ENCODE results near the gene SLC22A15. TPM values are rescaled to one million over a fixed set of nuclear protein-coding genes. Genes with fewer than 3 reads are reported as not detected.
A peak's percentile ranks its signal among the peaks of the same experiment; 100 is the strongest.

The SLC22A15 gene
- total and polyA plus RNA-seq, 10 of the 15 experiments (the other 5 are each of a cell fraction or from before 2014, with no cell fraction given) = 0.05 to 2.8 (median 0.13) TPM; not detected in 1

DNA sequence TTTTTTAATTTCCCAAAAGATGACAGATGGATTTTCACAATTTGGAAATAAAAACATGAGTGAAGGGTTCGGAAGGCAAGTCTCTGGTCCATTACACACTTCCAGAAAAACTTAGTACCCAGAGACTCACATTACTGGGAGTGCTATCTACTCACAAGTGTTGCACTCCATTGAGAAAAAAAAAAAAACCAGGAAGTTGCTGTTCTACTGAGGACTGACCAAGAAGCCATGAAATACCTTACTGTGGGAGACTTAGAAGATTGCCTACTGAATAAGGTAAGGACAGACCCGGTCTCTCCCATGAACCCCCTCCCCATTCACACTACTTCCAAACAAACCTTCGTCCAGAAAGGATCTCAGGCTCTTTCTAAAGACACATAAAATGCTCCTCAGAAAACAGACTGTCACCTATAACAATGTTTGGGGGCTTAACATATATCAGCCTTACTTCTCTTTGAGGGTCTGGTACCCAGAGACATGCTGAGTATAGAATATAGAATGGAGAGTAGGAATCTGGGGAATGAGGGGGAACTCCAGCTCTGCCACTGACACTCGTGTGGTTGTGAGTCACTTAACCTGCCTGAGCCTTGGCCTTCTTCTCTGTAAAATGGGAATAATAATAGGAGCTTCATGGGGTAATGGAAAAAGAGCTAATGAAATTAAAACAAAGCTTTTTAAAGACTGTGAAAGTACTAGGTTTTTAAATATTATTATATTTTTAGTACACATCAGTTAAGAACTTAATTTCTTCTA is 136.3 kb downstream of the SLC22A15 start:
- no peak overlapping the region for H2AFZ ChIP-seq (ENCODE audit: control insufficient read depth, low read depth, low read length)
- ChIA-PET POLR2A (interaction anchor here (0.7 to 1.5 kb wide), 7 partner anchors 8 to 457 kb away, joined by 3 to 5 read pairs (median 3); no protein-coding TSS in a partner anchor), CTCF (interaction anchor here (1.0 to 2.5 kb wide), 5 partner anchors 10 to 387 kb away, joined by 3 to 9 read pairs (median 5); no protein-coding TSS in a partner anchor)
- no peak for TF ChIP-seq GABPA (IDR thresholded peaks at IDR 0.05; ENCODE audit: low read depth)
- TF ChIP-seq, protein P1, sequence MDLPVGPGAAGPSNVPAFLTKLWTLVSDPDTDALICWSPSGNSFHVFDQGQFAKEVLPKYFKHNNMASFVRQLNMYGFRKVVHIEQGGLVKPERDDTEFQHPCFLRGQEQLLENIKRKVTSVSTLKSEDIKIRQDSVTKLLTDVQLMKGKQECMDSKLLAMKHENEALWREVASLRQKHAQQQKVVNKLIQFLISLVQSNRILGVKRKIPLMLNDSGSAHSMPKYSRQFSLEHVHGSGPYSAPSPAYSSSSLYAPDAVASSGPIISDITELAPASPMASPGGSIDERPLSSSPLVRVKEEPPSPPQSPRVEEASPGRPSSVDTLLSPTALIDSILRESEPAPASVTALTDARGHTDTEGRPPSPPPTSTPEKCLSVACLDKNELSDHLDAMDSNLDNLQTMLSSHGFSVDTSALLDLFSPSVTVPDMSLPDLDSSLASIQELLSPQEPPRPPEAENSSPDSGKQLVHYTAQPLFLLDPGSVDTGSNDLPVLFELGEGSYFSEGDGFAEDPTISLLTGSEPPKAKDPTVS (IDR thresholded peaks at IDR 0.05; ENCODE audit: low read depth, low read length) = no peak
- no peak for TF ChIP-seq CBX5 (IDR thresholded peaks at IDR 0.05; ENCODE audit: low read depth)
- TF ChIP-seq DPF2 (IDR thresholded peaks at IDR 0.05) = no peak
- TF ChIP-seq NBN (IDR thresholded peaks at IDR 0.05) = no peak
- no peak for TF ChIP-seq MTA2 (IDR thresholded peaks at IDR 0.05; ENCODE audit: low read depth)
- no peak for TF ChIP-seq BACH1 (IDR thresholded peaks at IDR 0.05; ENCODE audit: borderline replicate concordance)
- TF ChIP-seq, protein P2, sequence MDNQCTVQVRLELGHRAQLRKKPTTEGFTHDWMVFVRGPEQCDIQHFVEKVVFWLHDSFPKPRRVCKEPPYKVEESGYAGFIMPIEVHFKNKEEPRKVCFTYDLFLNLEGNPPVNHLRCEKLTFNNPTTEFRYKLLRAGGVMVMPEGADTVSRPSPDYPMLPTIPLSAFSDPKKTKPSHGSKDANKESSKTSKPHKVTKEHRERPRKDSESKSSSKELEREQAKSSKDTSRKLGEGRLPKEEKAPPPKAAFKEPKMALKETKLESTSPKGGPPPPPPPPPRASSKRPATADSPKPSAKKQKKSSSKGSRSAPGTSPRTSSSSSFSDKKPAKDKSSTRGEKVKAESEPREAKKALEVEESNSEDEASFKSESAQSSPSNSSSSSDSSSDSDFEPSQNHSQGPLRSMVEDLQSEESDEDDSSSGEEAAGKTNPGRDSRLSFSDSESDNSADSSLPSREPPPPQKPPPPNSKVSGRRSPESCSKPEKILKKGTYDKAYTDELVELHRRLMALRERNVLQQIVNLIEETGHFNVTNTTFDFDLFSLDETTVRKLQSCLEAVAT (IDR thresholded peaks at IDR 0.05) = no peak
- no peak for TF ChIP-seq NR2F1 (conservative IDR thresholded peaks at IDR 0.05)
- no peak for TF ChIP-seq TCF12 (IDR thresholded peaks at IDR 0.05; ENCODE audit: low read depth, low read length)
- TF ChIP-seq TARDBP (IDR thresholded peaks at IDR 0.05; ENCODE audit: borderline replicate concordance) = no peak
- TF ChIP-seq, protein P3, sequence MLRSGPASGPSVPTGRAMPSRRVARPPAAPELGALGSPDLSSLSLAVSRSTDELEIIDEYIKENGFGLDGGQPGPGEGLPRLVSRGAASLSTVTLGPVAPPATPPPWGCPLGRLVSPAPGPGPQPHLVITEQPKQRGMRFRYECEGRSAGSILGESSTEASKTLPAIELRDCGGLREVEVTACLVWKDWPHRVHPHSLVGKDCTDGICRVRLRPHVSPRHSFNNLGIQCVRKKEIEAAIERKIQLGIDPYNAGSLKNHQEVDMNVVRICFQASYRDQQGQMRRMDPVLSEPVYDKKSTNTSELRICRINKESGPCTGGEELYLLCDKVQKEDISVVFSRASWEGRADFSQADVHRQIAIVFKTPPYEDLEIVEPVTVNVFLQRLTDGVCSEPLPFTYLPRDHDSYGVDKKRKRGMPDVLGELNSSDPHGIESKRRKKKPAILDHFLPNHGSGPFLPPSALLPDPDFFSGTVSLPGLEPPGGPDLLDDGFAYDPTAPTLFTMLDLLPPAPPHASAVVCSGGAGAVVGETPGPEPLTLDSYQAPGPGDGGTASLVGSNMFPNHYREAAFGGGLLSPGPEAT (IDR thresholded peaks at IDR 0.05; ENCODE audit: low read depth) = peak; percentile 55; the same call in 1 of the 2 replicates
- TF ChIP-seq TCF7 (IDR thresholded peaks at IDR 0.05; ENCODE audit: borderline replicate concordance) = no peak
- TF ChIP-seq, protein P4, sequence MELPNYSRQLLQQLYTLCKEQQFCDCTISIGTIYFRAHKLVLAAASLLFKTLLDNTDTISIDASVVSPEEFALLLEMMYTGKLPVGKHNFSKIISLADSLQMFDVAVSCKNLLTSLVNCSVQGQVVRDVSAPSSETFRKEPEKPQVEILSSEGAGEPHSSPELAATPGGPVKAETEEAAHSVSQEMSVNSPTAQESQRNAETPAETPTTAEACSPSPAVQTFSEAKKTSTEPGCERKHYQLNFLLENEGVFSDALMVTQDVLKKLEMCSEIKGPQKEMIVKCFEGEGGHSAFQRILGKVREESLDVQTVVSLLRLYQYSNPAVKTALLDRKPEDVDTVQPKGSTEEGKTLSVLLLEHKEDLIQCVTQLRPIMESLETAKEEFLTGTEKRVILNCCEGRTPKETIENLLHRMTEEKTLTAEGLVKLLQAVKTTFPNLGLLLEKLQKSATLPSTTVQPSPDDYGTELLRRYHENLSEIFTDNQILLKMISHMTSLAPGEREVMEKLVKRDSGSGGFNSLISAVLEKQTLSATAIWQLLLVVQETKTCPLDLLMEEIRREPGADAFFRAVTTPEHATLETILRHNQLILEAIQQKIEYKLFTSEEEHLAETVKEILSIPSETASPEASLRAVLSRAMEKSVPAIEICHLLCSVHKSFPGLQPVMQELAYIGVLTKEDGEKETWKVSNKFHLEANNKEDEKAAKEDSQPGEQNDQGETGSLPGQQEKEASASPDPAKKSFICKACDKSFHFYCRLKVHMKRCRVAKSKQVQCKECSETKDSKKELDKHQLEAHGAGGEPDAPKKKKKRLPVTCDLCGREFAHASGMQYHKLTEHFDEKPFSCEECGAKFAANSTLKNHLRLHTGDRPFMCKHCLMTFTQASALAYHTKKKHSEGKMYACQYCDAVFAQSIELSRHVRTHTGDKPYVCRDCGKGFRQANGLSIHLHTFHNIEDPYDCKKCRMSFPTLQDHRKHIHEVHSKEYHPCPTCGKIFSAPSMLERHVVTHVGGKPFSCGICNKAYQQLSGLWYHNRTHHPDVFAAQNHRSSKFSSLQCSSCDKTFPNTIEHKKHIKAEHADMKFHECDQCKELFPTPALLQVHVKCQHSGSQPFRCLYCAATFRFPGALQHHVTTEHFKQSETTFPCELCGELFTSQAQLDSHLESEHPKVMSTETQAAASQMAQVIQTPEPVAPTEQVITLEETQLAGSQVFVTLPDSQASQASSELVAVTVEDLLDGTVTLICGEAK (IDR thresholded peaks at IDR 0.05; ENCODE audit: borderline replicate concordance) = no peak
- TF ChIP-seq IKZF1 (conservative IDR thresholded peaks at IDR 0.05) = 0 out of 2 replicates have a peak, but pooled peaks have one; percentile 14

More for the DNA sequence above, 136.3 kb downstream of the SLC22A15 start:
- Histone ChIP-seq H3K4me3 (no peak overlapping the region), H3K4me2 (ENCODE audit: control insufficient read depth, insufficient read depth) (no peak overlapping the region), H3K9me3 (replicated peaks; ENCODE audit: control insufficient read depth, insufficient read depth, low read length) (no peaks in the 10 kb centered on the region), H3K79me2 (ENCODE audit: control insufficient read depth, insufficient read depth, low read length) (no peaks in the 10 kb centered on the region), H4K20me1 (ENCODE audit: control insufficient read depth, insufficient read depth) (no peaks in the 10 kb centered on the region), H3K27me3 (replicated peaks in 1 of 2; ENCODE audit: control insufficient read depth in 2 of 2, insufficient read depth in 2 of 2, low read length in 1 of 2) (no peaks in the 10 kb centered on the region), H3K36me3 (ENCODE audit: control insufficient read depth in 2 of 2, insufficient read depth in 2 of 2, low read length in 1 of 2) (no peaks in the 10 kb centered on the region), H3K9ac (ENCODE audit: control insufficient read depth, insufficient read depth, low read length) (peak overlapping the region; percentile 16), H3K4me1 (ENCODE audit: control insufficient read depth, insufficient read depth, low read length) (peaks cover 11% of the 10 kb centered on the region), H3K27ac (ENCODE audit: control insufficient read depth, insufficient read depth) (no peak overlapping the region)
- SMC1A ChIA-PET (ENCODE audit: uncharacterized antibody, unreplicated experiment) = interaction anchor here (0.6 to 2.7 kb wide), 7 partner anchors 9 to 373 kb away, joined by 3 to 9 read pairs (median 6); no protein-coding TSS in a partner anchor
- in situ Hi-C loops (cut with MboI) (no loop called here), intact Hi-C loops (cut with micrococcal nuclease; ENCODE audit: unreplicated experiment) (no loop called here)
- ATAC-seq (0 out of 3 replicates have a peak, but pooled peaks have one; percentile 3), FAIRE-seq (no peak), DNase-seq (ENCODE audit: low read depth, low spot score) (no peak)
- RAD21 ChIA-PET (ENCODE audit: unreplicated experiment) = interaction anchor here (0.7 to 1.8 kb wide), 4 partner anchors 11 to 373 kb away, joined by 3 to 5 read pairs (median 3); no protein-coding TSS in a partner anchor
- WGBS (ENCODE audit: insufficient coverage, insufficient replicate concordance, low lambda C conversion rate, missing lambda C conversion rate) = 16% methylated on average over 4 of the region's 4 CpGs
- no TSS peak for BruUV-seq (replicated peaks)

Measured in GM12878 (cell line).